ENCODE data around the gene PLEK. TPM values are rescaled to one million over a fixed set of nuclear protein-coding genes. Genes with fewer than 3 reads are reported as not detected.

Gene PLEK
- total RNA-seq, 1 donor = 0.36 TPM

DNA sequence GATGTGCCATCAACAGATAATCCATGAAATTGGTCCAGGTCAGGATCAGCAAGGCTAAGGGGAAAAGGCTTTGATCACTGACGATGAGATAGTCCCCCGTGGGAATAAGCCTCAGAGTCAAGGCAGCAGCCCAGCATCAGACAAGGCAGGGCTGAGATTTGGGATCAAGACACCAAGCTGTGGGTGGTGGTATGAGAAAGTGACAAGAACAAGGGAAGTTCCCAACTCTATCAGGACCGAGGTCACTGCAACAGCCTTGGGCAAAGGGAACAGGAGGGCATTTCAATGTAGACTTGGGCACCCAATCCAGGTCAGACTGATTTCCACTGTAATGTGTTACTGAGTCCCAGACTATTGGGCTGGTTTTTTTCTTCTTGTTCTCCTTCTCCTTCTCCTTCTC, 18.7 kb downstream of the PLEK start:
- Histone ChIP-seq H3K4me1 (ENCODE audit: insufficient read depth, low read length) (no peaks in the 10 kb centered on the region), H3K4me2 (ENCODE audit: insufficient read depth, low read length) (no peak overlapping the region), H3K36me3 (ENCODE audit: insufficient read depth, low read length) (no peaks in the 10 kb centered on the region), H2AFZ (ENCODE audit: low read length) (no peak overlapping the region), H3K27me3 (ENCODE audit: insufficient read depth, low read length) (peaks cover 25% of the 10 kb centered on the region), H3K9me3 (ENCODE audit: low read depth, low read length) (no peaks in the 10 kb centered on the region), H3K4me3 (ENCODE audit: insufficient read depth, low read length) (no peak overlapping the region), H4K20me1 (ENCODE audit: insufficient read depth, low read length) (no peaks in the 10 kb centered on the region), H3K27ac (ENCODE audit: low read depth, low read length) (no peak overlapping the region), H3K79me2 (ENCODE audit: insufficient read depth, low read length) (no peaks in the 10 kb centered on the region)
- no peak for TF ChIP-seq CTCF (IDR thresholded peaks at IDR 0.05; ENCODE audit: extremely low read depth, low read depth, low read length)
- DNase-seq (ENCODE audit: insufficient read length, low spot score, missing footprints) = no peak

DNA sequence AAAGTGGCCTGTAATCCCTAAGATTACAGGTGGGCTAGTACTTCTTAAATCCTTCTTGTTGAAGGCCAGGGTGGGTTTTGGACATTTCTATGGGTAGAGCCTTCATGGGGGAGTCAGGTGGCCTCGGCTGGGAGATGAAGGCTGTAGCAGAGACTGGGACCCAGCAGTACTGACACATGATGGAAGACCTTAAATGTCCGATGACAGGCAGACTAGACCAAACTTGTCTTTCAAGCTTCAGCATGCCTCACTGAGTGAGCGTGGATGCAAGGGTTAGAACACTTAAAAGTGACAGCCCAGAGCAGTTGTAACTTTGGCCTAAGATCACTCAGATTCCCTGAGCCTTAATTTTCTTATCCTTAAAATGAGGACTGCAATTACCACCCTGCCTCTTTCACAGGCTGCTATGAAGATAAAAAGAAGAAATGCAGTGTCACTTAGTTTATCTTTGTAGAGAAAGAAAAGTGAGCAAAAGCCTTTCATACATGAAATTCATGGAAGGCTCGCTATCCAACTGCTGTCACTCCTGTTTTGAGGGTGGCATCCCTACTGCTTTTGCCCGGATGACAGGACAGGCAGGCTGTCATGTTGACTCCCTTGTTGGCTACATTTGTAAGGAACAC, 19.5 kb downstream of the PLEK start:
- no peaks in the 10 kb centered on the region for H3K4me1 ChIP-seq (ENCODE audit: insufficient read depth, low read length)
- no peak overlapping the region for H3K4me2 ChIP-seq (ENCODE audit: insufficient read depth, low read length)
- H3K36me3 ChIP-seq (ENCODE audit: insufficient read depth, low read length) = no peaks in the 10 kb centered on the region
- no peak overlapping the region for H3K4me3 ChIP-seq (ENCODE audit: insufficient read depth, low read length)
- peaks cover 27% of the 10 kb centered on the region for H3K27me3 ChIP-seq (ENCODE audit: insufficient read depth, low read length)
- no peak overlapping the region for H2AFZ ChIP-seq (ENCODE audit: low read length)
- no peak for DNase-seq (ENCODE audit: insufficient read length, low spot score, missing footprints)
- no peak for TF ChIP-seq CTCF (IDR thresholded peaks at IDR 0.05; ENCODE audit: extremely low read depth, low read depth, low read length)
- H3K9me3 ChIP-seq (ENCODE audit: low read depth, low read length) = no peaks in the 10 kb centered on the region
- no peaks in the 10 kb centered on the region for H3K79me2 ChIP-seq (ENCODE audit: insufficient read depth, low read length)
- no peaks in the 10 kb centered on the region for H4K20me1 ChIP-seq (ENCODE audit: insufficient read depth, low read length)
- no peak overlapping the region for H3K27ac ChIP-seq (ENCODE audit: low read depth, low read length)

DNA sequence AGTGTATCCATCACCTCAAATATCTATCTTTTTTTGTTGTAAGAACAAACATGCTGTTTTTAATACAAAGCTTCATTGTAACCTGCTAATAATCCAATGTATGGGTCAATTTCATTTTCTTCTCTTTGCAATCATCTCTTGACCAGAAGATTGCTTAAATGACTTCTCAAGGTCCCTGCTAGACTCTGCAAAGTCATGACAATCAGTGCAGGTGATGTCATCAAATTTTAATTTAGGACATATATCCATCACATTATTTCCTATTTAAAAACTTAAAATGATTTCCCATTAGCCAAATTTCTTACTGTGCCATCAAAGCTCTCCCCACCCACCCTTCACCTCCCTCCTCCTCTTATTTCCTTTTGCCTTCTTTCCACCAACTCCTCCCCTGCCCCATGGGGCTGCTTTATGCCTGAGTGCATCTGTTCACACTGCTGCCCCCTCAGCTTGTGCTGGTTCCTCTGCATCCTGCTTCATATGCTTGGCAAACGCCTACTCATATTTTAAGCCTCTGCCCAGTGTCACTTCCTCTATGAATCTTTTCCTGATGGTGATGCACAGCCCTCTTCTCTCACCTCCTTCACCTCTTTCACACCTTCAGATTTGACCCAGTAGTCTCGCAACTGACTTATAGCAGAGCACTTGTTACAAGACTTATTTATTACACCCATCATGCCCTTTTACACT, 20.3 kb downstream of the PLEK start:
- TF ChIP-seq CTCF (IDR thresholded peaks at IDR 0.05; ENCODE audit: extremely low read depth, low read depth, low read length) = no peak
- no peaks in the 10 kb centered on the region for H3K36me3 ChIP-seq (ENCODE audit: insufficient read depth, low read length)
- no peak overlapping the region for H3K27ac ChIP-seq (ENCODE audit: low read depth, low read length)
- H3K4me2 ChIP-seq (ENCODE audit: insufficient read depth, low read length) = no peak overlapping the region
- H3K79me2 ChIP-seq (ENCODE audit: insufficient read depth, low read length) = no peaks in the 10 kb centered on the region
- no peak overlapping the region for H2AFZ ChIP-seq (ENCODE audit: low read length)
- no peak for DNase-seq (ENCODE audit: insufficient read length, low spot score, missing footprints)
- peaks cover 28% of the 10 kb centered on the region for H3K27me3 ChIP-seq (ENCODE audit: insufficient read depth, low read length)
- H3K4me1 ChIP-seq (ENCODE audit: insufficient read depth, low read length) = no peaks in the 10 kb centered on the region
- no peaks in the 10 kb centered on the region for H3K9me3 ChIP-seq (ENCODE audit: low read depth, low read length)
- H4K20me1 ChIP-seq (ENCODE audit: insufficient read depth, low read length) = no peaks in the 10 kb centered on the region
- H3K4me3 ChIP-seq (ENCODE audit: insufficient read depth, low read length) = no peak overlapping the region

DNA sequence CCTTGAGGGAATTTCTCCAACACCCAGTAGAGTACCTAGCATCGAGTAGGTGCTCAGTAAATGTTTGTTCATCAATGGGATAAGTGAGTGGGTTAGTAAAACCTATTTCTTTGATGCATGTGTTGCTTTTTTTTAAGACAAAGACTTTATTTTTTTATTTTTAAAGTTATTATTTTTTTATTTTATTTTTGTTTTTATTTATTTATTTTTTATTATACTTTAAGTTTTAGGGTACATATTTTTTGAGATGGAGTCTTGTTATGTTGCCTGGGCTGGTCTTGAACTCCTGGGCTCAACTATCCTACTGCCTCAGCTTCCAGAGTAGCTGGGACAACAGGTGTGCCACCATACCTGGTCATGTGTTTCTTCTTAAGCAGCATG, 20.8 kb downstream of the PLEK start:
- DNase-seq (ENCODE audit: insufficient read length, low spot score, missing footprints) = no peak
- Histone ChIP-seq H2AFZ (ENCODE audit: low read length) (no peak overlapping the region), H3K36me3 (ENCODE audit: insufficient read depth, low read length) (no peaks in the 10 kb centered on the region), H3K79me2 (ENCODE audit: insufficient read depth, low read length) (no peaks in the 10 kb centered on the region), H3K9me3 (ENCODE audit: low read depth, low read length) (no peaks in the 10 kb centered on the region), H3K27ac (ENCODE audit: low read depth, low read length) (no peak overlapping the region), H3K4me1 (ENCODE audit: insufficient read depth, low read length) (no peaks in the 10 kb centered on the region), H3K4me3 (ENCODE audit: insufficient read depth, low read length) (no peak overlapping the region), H3K4me2 (ENCODE audit: insufficient read depth, low read length) (no peak overlapping the region), H4K20me1 (ENCODE audit: insufficient read depth, low read length) (no peaks in the 10 kb centered on the region), H3K27me3 (ENCODE audit: insufficient read depth, low read length) (peaks cover 28% of the 10 kb centered on the region)
- no peak for TF ChIP-seq CTCF (IDR thresholded peaks at IDR 0.05; ENCODE audit: extremely low read depth, low read depth, low read length)
